K562 (cell line): ENCODE data around the gene ZNF629. TPM values are rescaled to one million over a fixed set of nuclear protein-coding genes. Genes with fewer than 3 reads are reported as not detected.
A peak's percentile ranks its signal among the peaks of the same experiment; 100 is the strongest.

Source experiments
- ATAC-seq: fragments of 200-7000 bp; cut with Tn5 transposase; 3 replicates; pipeline ENCODE4 v1.9.1; 2020; ENCODE audit warnings: moderate library complexity
- BruUV-seq: library from RNA; stranded (reverse); fragments of 400-500 nt; replicated peaks from 2 replicates; lab custom pipeline; 2021; lab: Mats Ljungman, UMichigan
- CTCF ChIA-PET: fragments of 300-600 bp; formaldehyde crosslinking; extraction: SDS; loops from one replicate; lab custom pipeline; 2021; ENCODE audit warnings: low intra/inter-chr PET ratio; lab: Yijun Ruan, JAX
- POLR2A ChIA-PET: fragments of 300-600, 350-650 bp; sonication (Branson Sonifier 250); formaldehyde crosslinking; extraction: SDS; loops from one replicate; lab custom pipeline; 2021; ENCODE audit warnings: antibody characterized with exemption, inconsistent platforms; lab: Yijun Ruan, JAX
- DNase-seq, 4 experiments: peaks; one replicate each; pipeline versions ENCODE4 v3.0.0 to v3.0.0-alpha.2; 2011 to 2018; ENCODE audit warnings: low spot score in 3 of 4, mixed read lengths in 3 of 4; ENCODE audit errors: extremely low read depth in 1 of 4
- FAIRE-seq: peaks from 2 replicates; lab custom pipeline; 2011; peaks lifted over from hg19 to GRCh38; lab: Jason Lieb, UNC
- H2AFZ ChIP-seq: 2 replicates; pipeline ENCODE4 v1.6.0; 2011; ENCODE audit warnings: low read depth, low read length, control low read depth, inconsistent platforms
- H3K27ac ChIP-seq: fragments of 200-600 bp; 3 replicates; pipeline ENCODE4 v1.8.0; 2011; ENCODE audit warnings: low read depth, mild to moderate bottlenecking, control low read depth, inconsistent platforms, low read length, moderate library complexity, mixed read lengths; ENCODE audit errors: extremely low read depth
- H3K27me3 ChIP-seq, 2 experiments: fragments of 300-600 bp in 1 of 2; 2 replicates in 1 of 2; 3 replicates in 1 of 2; pipeline versions ENCODE4 v1.6.0 to v1.8.0; 2011; ENCODE audit warnings: inconsistent platforms in 2 of 2, low read length in 2 of 2, mild to moderate bottlenecking in 1 of 2, mixed read lengths in 1 of 2, moderate library complexity in 1 of 2; ENCODE audit not compliant: control insufficient read depth in 2 of 2, insufficient read depth in 2 of 2
- H3K36me3 ChIP-seq: fragments of 300-600 bp; 3 replicates; pipeline ENCODE4 v1.8.0; 2011; ENCODE audit warnings: mild to moderate bottlenecking, low read length, inconsistent platforms; ENCODE audit not compliant: control insufficient read depth, insufficient read depth
- H3K4me1 ChIP-seq, 2 experiments: fragments of 200-600 bp in 1 of 2; replicated peaks in 1 of 2; 2 replicates in 1 of 2; 3 replicates in 1 of 2; pipeline versions ENCODE4 v1.5.1 to v1.8.0; 2011; ENCODE audit warnings: inconsistent platforms in 2 of 2, low read length in 2 of 2, mild to moderate bottlenecking in 1 of 2, mixed read lengths in 1 of 2, moderate library complexity in 1 of 2; ENCODE audit not compliant: control insufficient read depth in 2 of 2, insufficient read depth in 2 of 2
- H3K4me2 ChIP-seq: 2 replicates; pipeline ENCODE4 v1.6.1; 2011; ENCODE audit warnings: low read length, control low read depth, inconsistent platforms, mixed read lengths; ENCODE audit not compliant: insufficient read depth
- H3K4me3 ChIP-seq: fragments of 200-600 bp; sonication (generic), shearing (Covaris generic); 2 replicates; pipeline ENCODE4 v1.5.1; 2016; ENCODE audit warnings: control low read depth, inconsistent platforms
- H3K79me2 ChIP-seq: fragments of 200-600 bp; 3 replicates; pipeline ENCODE4 v1.8.0; 2011; ENCODE audit warnings: low read length, inconsistent platforms; ENCODE audit not compliant: control insufficient read depth, insufficient read depth
- H3K9ac ChIP-seq, 2 experiments: 2 replicates each; pipeline versions ENCODE4 v1.6.0 to v1.6.1; 2011; ENCODE audit warnings: low read depth in 2 of 2, low read length in 2 of 2, control low read depth in 1 of 2, inconsistent platforms in 1 of 2, mild to moderate bottlenecking in 1 of 2, mixed read lengths in 1 of 2; ENCODE audit not compliant: insufficient read depth in 1 of 2
- H3K9me1 ChIP-seq: one replicate; pipeline ENCODE4 v1.6.0; 2011; ENCODE audit warnings: inconsistent platforms, mild to moderate bottlenecking, low read length, moderate library complexity; ENCODE audit not compliant: control insufficient read depth, insufficient read depth
- H3K9me3 ChIP-seq: replicated peaks from 2 replicates; pipeline ENCODE4 v1.5.1; 2011; ENCODE audit warnings: low read depth, low read length, inconsistent platforms; ENCODE audit not compliant: control insufficient read depth, insufficient read depth
- H4K20me1 ChIP-seq: replicated peaks from 2 replicates; pipeline ENCODE4 v1.6.1; 2011; ENCODE audit warnings: low read length, inconsistent platforms, mixed read lengths; ENCODE audit not compliant: control insufficient read depth, insufficient read depth
- KAT2B ChIP-seq: IDR thresholded peaks from one replicate; pipeline ENCODE4 v1.6.1; 2012; ENCODE audit warnings: low read depth, mild to moderate bottlenecking, control low read depth, inconsistent platforms, low read length, moderate library complexity
- LARP7 ChIP-seq: fragments of 450-650 bp; IDR thresholded peaks from 2 replicates; pipeline ENCODE4 v1.6.1; 2016
- POLR2G ChIP-seq: fragments of 200-400 bp; formaldehyde crosslinking; IDR thresholded peaks from 2 replicates; pipeline ENCODE4 v1.6.1; 2017; ENCODE audit warnings: low read depth, mild to moderate bottlenecking, antibody characterized with exemption, low read length, moderate library complexity
- RBFOX2 ChIP-seq: fragments of 200-400 bp; formaldehyde crosslinking; IDR thresholded peaks from 2 replicates; pipeline ENCODE4 v1.6.1; 2017; ENCODE audit warnings: low read depth, mild to moderate bottlenecking, low read length, moderate library complexity
- TSHZ1 ChIP-seq: fragments of 250-450 bp; sonication (Bioruptor Pico); IDR thresholded peaks from 2 replicates; pipeline ENCODE4 v1.4.0; 2020; ENCODE audit warnings: mild to moderate bottlenecking, moderate library complexity
- USF2 ChIP-seq: sonication (generic); formaldehyde crosslinking; IDR thresholded peaks from 2 replicates; pipeline ENCODE4 v1.5.0; 2020; ENCODE audit warnings: missing genetic modification reagents
- ZNF253 ChIP-seq: fragments of 250-450 bp; sonication (Bioruptor Pico); conservative IDR thresholded peaks from 2 replicates; pipeline ENCODE4 v1.6.1; 2021; ENCODE audit warnings: mild to moderate bottlenecking
- WGBS: fragments of 100-300 bp; shearing (Covaris generic); methylation state at CpG from one replicate; pipeline ENCODE4 v1.1.6; 2016; ENCODE audit warnings: low coverage, mixed read lengths; ENCODE audit not compliant: insufficient coverage; ENCODE audit errors: missing lambda C conversion rate; 5-methylcytosine and 5-hydroxymethylcytosine counted together
- in situ Hi-C: fragments of 300-500 bp; cut with MboI; formaldehyde crosslinking; loops from 4 replicates; pipeline ENCODE4 v1.15.0; 2018; ENCODE audit warnings: inconsistent platforms, mixed read lengths
- intact Hi-C: fragments of 100-400 bp; cut with micrococcal nuclease; formaldehyde crosslinking; loops from 2 replicates; pipeline ENCODE4 v1.14.2; 2022
- polyA plus RNA-seq, 8 experiments: library from polyadenylated mRNA; depleted of rRNA in 4 of 8; stranded (reverse) in 5 of 8; unstranded in 3 of 8; fragments of >200 nt; fragmentation: Nextera tagmentation in 2 of 8; fragmentation: Illumina TruSeq in 1 of 8; extraction: Ambion mirVana in 2 of 8; extraction: Trizol in 1 of 8; gene quantifications; 2 replicates each; pipeline versions ENCODE4 v1.2.1 to v1.2.3, GENCODE V29; 2011 to 2014; ENCODE audit warnings: inconsistent platforms in 1 of 8, missing spikeins in 1 of 8
- total RNA-seq, 7 experiments: library from RNA; depleted of rRNA in 6 of 7; stranded (reverse); fragments of >200 nt in 6 of 7; fragmentation: Illumina TruSeq in 2 of 7; extraction: Trizol in 2 of 7; gene quantifications; 2 replicates each; pipeline versions ENCODE4 v1.2.1 to v1.2.3, GENCODE V29; 2011 to 2021; ENCODE audit warnings: low replicate concordance in 1 of 7

ZNF629 gene
- total and polyA plus RNA-seq, 9 of the 15 experiments (the other 6 are each of a cell fraction or from before 2014, with no cell fraction given) = 0.44 to 18.8 (median 7.4) TPM

DNA sequence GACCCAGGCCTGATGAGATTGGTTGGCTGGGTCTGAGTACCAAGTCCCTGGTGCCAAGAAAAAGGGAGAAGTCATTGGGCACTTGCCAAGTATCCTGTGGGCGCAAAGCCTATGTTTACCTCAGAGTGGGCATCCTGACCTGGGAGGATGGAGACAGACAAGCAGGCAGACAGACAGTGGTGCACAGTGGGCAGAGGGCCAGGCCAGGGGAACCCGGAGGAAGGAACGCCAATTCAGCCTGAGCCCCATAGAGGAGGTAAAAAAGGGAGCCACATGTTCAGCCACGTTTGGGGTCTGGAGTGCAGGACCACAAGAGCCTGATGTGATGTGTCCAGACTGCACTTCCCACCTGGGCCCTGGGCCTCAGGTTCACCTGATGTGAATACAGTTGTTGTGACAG, 33.4 kb downstream of the ZNF629 start (continued):
- no peak for TF ChIP-seq TSHZ1 (CRISPR knock-in tag)
- TF ChIP-seq ZNF253 (CRISPR knock-in tag) = no peak
- TF ChIP-seq KAT2B = no peak
- no peak for TF ChIP-seq USF2

DNA sequence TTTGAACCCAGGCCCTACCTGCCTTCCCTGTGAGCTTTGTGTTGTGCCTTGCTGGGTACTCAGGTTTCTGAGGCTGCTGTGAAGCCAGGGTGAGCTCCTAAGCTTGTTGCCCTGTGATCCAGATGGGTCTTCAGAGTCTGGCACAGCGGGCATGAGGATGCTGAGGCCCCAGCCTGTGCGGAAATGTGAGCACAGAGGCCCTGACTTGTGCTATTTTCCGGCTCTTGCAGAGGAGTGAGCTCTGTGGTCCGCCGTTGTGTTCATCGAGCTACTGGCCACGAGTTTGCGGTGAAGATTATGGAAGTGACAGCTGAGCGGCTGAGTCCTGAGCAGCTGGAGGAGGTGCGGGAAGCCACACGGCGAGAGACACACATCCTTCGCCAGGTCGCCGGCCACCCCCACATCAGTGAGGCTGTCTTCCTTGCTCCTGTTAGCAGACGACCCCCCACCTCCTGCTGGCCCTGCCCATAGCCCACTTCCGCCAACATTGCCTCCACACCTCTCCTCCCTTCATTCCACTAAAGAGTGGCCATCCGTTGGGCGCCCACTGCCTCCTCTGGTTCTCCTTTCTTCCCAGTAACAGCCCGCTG, 36.0 kb downstream of the ZNF629 start:
- H3K9me3 ChIP-seq = no peaks in the 10 kb centered on the region
- peaks cover 8 to 14% of the 10 kb centered on the region in 2 experiments; a peak in 4 of 5 replicates for H3K4me1 ChIP-seq
- H2AFZ ChIP-seq = no peak overlapping the region
- H3K79me2 ChIP-seq = peaks cover 27% of the 10 kb centered on the region
- H3K36me3 ChIP-seq = peaks cover 59% of the 10 kb centered on the region; the same call in 2 of the 3 replicates
- 89% methylated on average over 16 of the region's 20 CpGs for WGBS
- POLR2A ChIA-PET = interaction anchor here (1.0 to 2.9 kb wide), 7 partner anchors 9 to 59 kb away, joined by 3 to 28 read pairs (median 3); no protein-coding TSS in a partner anchor
- H3K4me2 ChIP-seq = no peak overlapping the region
- no peak for DNase-seq
- no peaks in the 10 kb centered on the region for H3K9me1 ChIP-seq
- ATAC-seq = no peak
- H3K27ac ChIP-seq = no peak overlapping the region
- CTCF ChIA-PET = no interaction called here
- intact Hi-C loops (no loop called here), in situ Hi-C loops (no loop called here)
- peak overlapping the region in 1 of 2 experiments; percentile 33; a peak in 1 of 4 replicates for H3K9ac ChIP-seq
- no peaks in the 10 kb centered on the region for H3K27me3 ChIP-seq
- FAIRE-seq = no peak
- H4K20me1 ChIP-seq = no peaks in the 10 kb centered on the region
- H3K4me3 ChIP-seq = no peak overlapping the region
- BruUV-seq = no TSS peak
- TF ChIP-seq RBFOX2 = peak; percentile 49
- TF ChIP-seq POLR2G = 0 out of 2 replicates have a peak, but pooled peaks have one; percentile 36
- no peak for TF ChIP-seq LARP7
